Liver (tissue), 2 donors: ENCODE measurements around the gene MAPK11.

Experiments used
- GABPA ChIP-seq, 2 donors: IDR thresholded peaks in 1 of 2; conservative IDR thresholded peaks in 1 of 2; 2 replicates each; pipeline ENCODE4 v1.6.1; 2016; ENCODE audit warnings: antibody characterized with exemption in 2 of 2, mild to moderate bottlenecking in 1 of 2, moderate library complexity in 1 of 2
- MAX ChIP-seq: IDR thresholded peaks from 2 replicates; pipeline ENCODE4 v1.6.1; 2016; ENCODE audit warnings: antibody characterized with exemption
- donor health status: healthy.

DNA sequence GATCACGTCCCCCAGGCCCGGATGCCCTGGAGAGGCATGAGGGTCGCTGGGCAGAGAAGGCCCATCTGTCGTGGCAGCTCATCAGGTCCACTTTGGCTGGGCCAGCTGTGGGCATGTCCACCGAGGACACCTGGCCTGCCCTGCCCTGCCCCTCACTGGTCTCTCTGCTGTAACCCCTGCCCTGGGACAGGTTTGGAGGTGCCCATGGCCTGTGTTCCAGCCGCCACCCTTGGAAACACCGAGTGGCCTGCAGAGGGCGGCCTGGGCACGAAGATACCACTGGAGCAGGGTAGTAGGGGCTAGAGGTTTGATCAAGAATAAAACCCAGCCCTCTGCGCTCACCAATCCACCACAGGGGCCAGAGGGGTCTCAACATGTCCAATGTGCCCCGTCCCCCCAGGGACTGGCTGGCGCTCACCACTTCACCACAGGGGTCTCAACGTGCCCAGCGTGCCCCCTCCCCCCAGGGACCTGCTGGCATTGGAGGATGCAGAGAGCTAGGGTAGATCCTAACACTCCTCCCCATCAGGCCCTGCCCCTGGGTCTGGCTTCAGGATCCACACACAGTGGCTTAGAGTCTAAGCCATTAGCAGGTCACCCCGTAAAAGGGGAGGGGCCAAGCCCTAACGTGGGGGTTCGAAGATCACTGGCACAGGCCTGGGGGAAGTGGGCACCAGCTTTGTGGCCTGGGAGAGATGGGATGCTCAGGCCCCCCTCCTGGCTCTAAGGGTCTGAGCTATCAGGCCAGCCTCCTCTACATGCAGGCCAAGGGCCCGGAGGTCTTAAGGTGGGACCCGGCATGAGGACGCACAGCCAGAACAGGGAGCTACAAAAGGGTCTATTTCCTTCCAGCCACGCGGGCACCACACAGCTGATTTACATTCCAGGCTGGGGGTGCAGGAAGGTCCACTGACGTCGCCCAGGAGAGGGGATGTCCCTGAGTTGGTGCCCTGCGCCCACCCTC, 17.8 kb downstream of the MAPK11 start:
- no peak for TF ChIP-seq GABPA (IDR thresholded peaks at IDR 0.05 in 1 of 2, conservative IDR thresholded peaks at IDR 0.05 in 1 of 2)
- TF ChIP-seq MAX: no peak
